Amniotic stem cell (primary cell): ENCODE results near the gene EPHA5.

Source experiments
- DNase-seq: peaks from one replicate; lab custom pipeline; 2025; lab: John Stamatoyannopoulos, UW

EPHA5 gene

DNA sequence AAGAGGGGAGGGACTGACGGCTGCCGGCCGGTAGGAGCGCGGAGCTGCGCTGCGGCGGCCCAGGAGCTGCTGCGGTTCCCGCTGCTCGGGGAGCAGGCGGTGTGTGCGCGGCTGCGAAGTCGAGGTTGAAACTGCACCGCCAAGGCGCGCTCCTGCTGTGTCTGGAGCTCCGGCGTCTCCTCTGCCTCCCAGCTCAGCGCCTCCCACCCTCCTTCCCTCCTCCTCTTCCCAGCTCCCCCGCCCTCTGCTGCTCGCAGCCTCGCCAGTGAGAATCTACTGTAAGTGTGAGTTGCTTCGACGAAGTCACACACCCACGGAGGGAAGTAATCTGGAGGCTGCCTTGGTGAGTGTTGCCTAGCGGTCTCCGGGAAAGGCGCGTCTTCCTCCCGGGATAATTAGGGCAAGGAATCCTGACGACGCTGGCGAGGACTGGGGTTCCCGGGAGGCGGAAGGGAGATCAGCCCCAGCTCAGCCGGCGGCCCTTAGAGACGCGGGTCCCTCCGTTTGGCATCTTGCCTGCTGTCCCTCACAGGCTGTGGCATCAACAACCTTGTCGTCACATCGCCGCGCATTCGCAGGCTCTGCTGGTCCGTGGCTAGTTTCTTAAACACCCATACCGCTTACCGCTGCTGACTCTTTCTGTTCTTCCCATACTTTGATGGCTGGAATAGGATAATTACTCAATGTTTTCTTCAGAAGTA, at the start of gene EPHA5:
TSS of gene EPHA5 (minus strand) at position 159 of the 701 bp plus-strand sequence. CDS start 747 bp downstream, outside the sequence.
- DNase-seq: peak; percentile 72

DNA sequence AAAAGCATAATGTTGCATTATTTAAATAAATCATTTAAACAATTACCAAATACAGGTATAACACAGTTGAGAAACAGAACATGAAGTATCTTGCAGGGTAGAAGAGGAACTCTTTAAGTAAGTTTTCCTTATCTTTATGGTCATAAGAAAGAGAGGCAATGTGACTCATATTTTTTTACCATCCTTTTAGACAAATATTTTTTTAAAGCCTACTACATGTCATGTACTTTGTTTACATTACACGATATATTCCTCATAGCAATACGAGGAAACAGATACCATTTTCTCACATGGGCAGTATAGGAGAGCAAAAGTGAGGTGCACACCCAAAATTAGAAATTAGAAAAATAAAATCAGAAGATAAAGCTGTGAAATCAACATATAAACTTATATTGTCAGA, 49.3 kb upstream of the EPHA5 start:
- DNase-seq: no peak

DNA sequence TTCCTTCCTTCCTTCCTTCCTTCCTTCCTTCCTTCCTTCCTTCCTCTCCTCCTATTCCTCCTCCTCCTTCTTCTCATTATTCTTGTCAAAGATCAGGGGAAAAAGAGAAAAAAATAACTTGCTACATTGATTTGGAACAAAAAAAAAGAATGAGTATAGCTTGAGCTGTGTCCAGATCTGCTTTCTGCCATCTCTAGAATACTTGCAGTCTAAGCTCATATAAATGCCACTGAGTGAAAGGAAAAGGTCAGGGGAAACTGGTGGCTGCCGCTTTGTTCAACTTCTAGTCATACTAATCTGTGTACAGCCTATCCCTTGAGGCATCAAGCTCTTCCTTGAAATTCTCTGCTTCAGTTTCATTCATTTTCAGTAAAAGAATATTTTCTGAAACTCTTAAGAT, 28.3 kb upstream of the EPHA5 start:
- DNase-seq: no peak

DNA sequence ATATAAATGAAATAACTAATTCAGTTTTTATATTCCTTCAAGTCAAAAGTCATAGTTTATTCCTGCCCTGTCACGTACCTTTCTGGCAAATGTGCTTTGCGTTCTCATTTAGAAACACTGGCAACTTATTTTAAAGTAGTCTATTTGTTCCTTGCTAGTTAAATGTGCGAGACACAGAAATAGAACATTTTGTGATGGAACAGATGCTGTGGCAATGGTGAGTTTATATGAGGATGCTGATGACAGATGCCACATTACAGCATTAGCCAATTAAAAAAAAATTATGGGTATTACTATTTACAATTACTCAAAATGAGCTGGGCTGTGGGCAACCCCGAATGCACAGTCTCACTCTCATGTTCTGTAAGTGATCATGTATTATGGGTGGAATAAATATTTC, 26.1 kb upstream of the EPHA5 start:
- no peak for DNase-seq

DNA sequence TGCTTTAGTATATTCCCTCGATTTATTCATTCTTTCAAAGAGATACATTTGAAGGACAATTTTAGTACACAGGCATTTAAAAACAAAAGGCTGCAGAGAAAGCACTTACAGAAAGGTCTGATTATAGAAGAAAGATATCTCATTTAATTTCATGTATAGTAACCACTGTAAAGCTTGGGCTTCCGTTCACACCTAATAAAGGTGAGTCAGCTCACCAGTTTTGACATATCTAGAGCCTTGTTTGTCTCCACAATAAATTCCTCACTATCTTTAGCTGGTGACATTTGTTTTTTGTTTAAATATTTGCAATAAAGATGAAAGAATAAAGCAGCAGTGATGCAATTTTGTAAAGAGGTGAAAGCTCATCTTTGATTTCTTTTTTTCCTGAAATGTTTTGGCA, 1.1 kb upstream of the EPHA5 start:
- no peak for DNase-seq

DNA sequence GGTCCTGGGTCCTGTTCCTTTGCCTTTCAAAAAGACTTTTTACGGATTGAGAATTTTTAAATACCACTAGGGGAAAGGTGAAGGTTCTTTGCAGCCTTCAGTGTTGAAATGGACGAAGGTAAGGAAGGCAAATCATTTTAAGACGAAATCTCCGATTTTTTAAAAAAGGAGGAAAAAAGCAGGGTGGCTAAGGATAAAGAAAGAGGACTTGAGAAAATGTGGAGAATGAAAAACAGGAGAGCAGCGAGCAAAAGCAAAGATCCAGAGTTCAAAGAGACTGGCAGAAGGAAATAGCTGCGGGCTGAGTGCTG, 314 bp downstream of the EPHA5 start:
- no peak for DNase-seq

DNA sequence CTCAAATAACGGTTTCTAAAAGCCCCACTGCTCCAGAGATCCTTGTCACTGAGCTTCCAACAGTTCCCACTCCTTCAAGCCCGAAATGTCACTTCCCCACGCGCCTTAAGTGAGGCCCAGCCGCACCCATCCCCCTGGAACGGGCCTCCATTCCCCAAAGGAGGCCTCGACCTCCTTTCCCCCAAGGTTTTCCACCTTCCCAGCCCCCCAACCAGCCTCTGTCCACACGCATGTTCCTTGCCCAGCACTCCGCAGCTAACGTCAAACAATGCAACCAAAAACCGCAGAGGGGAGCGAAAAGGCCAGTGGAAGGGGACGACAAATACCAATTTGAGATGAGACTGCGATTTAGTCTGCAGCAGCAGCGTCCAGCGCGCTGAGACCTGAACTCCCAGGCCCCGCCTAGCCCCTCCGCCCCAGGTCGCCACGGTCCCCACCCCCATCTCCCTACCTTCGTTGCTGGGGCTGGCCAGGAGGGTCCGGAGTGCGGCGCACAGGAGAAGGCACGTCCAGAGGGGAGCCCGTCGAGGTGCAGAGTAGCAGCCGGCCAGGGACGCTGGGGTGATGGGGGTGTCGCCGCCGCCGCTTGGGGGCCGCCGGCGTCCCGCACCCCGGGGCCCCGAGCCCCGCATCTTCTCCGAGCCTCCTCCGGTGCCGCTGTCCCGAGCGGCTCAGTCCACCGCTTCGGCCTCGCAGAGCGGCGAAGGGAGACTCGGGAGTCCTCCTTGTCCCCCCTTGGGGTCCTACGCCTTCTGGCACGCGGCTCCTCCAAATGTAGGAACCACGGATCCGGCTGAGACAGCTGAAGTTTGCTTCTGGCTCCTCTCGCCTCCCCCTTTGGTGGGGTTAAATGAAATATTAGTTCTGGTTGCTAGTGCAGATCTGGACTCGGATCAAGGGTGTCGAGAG, 924 bp downstream of the EPHA5 start:
- no peak for DNase-seq

DNA sequence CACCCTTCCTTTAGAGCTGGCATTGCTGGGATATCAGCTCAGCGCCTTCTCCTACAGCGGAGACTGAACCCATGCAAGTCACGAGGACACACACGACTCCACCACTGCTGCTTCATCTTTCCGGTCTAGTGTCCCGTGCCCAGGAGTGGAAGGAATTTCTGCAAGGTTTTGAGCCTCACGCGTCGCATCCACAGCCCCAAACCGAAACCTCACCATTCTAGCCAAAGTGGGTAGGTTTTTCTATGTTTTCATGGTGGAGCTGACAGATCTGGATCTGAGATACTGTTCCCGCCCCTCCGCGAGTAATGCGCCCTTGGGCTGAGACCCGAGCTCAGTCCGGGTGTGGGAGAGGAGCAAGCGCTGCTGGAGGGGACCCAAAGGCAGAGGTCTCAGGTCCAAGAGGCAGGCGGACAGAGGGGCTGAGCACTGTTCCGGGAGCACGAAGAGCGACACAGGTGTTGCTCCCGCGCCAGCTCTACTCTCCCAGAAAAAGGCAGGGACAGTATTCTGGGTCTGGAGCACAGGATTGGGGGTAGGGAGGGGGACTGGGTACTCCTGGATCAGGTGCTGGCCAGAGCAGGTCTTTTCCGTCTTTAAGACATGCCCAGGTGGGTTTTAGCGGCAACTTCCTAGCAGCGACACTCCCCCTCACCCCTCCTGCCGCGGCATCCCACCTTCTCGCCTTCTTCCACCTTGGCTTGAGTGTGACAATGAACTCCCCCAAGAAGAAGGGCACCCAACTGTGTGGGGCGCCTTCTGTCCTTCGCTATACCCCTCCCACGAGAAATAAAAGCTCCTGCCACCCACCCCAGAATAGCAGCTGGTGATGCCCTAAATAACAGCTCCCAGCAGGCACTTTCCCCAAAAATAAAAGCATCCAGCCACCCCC, 1.8 kb downstream of the EPHA5 start:
- DNase-seq: no peak

DNA sequence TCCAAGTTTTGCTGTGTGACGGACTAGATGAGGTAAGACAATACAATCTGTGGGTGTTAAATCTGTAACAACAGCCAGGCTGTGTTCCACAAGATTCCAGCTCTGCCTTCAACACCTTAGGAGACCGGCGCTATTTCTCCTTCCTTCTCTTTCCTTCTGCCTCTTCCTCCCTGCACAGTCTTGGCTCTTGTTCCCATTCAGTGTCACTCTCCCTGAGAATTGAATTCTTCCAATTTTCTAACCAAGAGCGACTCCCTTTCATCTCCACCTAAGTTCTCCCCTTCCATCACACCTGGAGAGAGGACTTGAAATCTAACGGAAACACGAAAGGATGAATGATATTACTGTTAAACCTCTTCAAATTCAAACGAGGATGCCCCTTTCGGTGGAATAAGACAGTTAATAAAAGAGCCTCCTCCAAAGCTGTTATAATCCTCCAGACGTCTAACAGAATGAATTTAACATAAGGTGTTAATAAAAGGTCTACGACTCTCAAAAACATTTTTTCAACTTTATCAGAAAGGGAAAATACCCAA, 2.7 kb downstream of the EPHA5 start:
- no peak for DNase-seq

DNA sequence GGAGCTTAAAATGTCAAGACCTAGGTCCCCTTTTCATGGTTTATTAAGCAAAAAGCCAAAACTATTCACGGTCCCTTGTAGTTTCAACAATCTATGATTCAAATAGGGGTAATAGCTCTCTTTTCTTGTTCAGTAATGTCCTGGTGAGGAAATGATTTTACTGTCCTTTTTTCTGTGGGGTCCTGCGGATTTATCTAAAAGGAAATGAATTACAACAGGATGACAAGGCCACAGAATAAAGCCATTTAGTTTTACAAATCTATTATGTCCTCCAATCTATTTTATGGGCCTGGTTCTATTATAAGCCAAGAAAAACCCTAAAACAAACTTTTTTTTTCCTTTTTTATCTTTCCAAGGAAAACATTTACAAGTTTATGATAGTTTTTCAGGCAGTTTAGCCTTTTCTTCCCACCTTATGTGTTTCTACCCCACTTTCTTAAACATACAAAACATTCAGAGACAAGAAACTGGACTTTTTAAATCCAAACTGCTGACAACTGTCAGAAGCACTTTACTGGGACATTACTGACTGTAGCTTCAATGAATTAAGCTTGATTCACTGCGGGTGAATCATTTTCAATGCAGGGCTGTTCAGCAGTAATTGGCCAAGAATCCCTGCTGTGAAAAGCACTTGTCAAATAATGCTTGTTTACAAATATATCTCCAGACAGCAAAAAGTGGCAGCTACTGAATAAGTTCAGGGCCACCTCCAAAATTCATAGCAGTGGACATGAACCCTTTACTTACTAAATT, 4.3 kb downstream of the EPHA5 start:
- no peak for DNase-seq

DNA sequence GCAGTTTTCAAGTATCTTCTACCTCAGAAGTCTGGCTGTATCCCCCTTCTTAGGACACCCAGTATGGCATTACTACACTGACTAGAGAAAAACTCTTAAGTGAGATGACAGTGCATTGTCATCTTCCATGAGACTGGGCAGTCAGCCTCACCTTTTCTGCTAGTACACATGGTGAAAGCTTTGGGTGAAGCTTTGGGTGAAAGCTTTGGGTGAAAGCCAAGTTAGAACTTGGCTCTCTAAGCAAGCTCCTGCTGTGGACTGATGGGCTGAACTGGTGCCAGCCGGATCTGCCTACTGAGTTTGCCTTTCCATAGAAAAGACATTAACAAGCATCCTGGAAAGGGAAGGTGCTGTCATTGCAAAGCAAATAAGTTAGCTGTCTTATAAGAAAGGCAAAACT, 8.8 kb downstream of the EPHA5 start:
- no peak for DNase-seq

DNA sequence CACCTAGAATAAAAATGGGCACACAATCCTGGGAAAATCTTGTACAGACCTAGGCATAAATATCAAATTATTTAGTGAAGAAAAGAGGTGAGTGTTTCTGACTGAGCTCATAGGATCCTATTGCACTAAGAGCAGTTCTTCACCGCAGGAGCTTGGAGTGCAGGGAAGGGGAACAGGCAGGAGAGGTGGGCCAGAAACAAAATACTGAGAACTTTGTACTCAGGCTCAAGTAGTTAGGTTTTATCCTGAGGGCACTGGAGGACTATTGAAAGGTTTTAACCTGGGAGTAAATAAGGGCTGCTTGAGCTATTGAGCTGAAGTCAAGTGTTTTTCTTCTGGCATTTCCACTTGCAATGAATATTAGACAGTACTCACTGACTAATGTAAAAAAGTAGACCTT, 12.2 kb downstream of the EPHA5 start:
- no peak for DNase-seq

DNA sequence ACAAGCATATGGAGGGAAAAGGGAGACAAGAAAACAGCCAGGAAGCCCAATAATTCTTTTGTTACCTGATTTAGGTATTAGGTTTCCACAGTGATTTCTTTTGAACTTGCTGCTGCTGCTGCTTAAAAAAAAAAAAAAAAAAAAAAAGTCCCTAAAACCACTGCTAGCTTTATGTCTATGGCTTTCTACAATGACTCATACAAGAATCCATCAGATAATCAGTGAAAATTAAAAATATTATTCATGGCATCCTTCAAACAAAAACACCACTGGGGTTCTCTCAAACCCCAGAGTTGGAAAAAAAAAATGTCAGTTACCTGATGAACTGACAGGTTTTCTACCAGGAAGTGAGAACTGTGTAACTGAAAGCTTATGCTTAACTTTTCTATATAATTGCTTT, 14.3 kb downstream of the EPHA5 start:
- no peak for DNase-seq

DNA sequence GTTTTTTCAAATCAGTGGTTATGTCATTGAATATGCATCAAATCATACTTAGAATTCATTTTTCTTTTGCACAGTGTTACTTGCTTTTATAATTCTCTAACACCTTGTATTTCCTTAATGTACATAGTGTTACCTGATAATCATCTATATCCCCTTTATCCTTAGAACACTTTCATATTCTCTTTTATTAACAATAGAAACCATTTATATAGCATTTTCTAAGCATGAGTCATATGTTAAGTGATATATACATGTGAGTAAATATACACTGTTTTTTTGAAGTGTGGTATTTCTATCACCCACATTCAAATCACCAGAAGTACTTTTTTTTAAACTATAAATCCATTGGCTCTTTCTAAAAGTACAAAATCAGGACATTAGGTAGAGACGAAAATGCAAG, 15.3 kb downstream of the EPHA5 start:
- no peak for DNase-seq

DNA sequence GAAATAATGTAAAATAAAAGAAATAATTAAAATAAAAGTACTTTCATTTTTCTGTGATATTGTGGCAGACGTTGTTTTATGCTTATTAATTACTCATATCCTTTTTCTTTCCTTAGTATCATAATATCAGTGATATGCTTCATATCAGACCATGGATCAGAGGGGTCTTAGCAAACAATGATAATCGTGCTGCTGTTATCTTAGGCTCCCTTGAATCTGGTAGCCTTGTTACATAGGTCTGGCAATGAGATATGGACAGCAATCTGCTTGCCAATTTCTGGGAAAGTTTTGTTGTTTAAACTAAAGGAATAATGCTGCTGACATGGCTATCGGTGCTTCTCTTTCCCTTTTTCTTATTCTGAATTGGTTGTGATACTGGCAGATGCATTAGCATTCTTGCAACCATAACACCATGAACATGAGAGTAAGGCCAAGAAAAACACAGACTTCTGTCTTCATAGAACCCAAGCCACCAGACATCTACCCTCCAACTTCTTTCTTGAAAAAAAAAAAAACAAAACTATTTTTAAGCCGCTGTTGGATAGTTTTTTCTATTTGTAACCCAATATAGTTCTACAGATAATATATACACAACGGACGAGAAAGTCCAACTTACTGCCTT, 16.4 kb downstream of the EPHA5 start:
- no peak for DNase-seq

DNA sequence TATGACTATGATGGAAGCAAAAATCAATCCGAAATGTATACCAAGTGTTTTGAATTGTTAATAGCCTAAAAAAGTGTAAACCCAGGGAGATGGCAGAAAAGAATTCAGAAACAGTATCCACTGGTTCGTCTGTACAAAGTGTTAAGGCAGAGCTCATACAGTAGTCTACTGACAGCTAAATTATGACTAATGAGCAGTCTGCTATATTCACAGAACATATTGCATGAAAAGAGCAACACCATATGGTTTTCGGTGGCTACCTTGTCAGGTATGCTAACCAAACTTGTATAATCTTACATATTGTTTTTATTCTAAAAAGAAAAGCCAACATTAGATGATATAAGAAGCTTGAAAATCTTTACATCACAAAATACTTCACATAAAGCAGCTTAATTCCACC, 18.5 kb downstream of the EPHA5 start:
- no peak for DNase-seq

DNA sequence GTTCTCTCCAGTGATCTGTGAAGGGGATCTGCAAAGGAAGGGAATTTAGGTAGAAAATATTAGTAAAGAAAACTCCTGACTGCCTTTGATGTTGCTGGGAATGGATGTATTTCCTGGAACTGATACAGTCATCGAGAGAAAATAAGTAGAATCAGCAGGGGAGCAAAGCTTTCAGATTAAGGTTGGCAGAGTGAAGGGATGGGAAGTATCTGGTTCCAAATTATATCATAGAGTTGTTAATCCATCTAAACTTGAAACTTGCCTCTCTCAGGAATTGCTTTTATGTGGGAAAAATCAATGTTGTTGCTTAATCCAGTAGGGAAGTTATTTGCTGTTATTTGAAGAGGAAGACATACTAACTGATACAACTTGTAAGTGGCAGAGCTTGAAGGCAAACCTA, 19.3 kb downstream of the EPHA5 start:
- DNase-seq: no peak

DNA sequence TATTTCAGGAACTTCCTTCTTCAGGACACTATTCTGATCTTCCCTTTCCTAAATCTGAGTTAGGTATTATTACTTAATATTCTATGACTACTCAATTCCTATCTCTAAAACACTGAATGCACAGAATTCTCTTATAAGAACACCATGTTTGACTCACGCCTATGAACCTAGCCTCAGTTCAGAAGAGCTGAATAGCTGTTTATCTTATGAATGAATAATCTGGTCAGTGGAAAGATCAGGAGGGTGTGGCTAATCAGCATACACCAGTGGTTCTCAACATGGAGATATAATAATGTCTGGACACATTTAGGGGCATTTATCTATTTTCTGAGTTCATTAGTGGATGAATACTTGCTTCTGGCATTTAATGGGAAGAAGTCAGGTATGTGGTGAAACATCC, 24.2 kb downstream of the EPHA5 start:
- DNase-seq: no peak

DNA sequence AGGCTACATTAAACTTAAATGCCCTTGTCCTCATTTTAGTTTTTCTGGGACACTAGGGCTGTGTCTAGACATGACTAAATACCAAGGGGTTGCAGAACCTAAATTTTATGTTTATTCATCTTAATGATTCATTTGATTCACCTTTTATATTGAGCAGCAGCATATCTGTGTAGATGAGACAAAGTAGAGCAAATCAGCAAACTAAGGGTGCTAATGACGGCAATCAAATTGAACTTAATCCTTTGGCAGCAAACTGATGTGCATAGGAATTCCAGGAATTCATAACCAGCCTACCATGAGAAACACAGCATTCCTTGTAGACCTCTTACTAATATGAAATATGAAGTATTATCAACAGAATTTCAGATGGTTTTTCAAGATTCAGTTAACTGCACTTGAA, 25.1 kb downstream of the EPHA5 start:
- DNase-seq: no peak

DNA sequence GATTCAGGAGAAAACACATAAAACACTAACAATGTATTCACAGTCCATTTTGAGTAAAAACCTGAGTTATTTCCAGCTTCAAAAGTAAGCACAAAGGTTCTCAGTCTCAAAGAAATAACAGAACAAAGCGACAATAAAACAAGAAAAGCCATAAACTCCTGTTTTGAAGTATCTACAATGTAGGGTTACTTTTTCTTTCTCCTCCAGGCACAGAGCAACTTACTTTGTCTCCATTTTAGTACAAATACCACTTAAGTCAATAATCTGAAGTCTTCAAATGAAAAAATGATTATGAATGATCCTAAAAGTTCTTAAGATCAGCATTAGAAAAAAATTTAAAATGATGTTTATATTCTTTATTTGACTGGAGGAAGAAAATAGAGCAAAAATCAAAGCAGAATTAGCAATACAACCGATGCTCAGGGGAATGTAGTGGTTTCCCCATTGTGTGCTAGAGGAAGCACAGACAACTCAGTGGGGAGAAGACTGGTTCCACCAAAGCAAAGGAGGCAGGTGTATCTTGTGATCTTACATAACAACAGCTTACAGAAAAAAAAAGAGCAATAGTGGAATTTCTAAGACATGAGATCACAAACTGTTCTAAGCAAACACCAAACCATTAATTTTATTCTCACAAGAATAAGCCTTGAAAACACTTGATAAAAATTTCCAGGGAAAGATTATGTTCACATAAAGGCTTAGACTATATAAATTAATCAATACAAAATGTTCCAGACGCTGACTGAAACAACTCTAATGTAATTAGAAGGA, 35.1 kb downstream of the EPHA5 start:
- no peak for DNase-seq
